Measurements from ENCODE around the gene SEPSECS. TPM values are rescaled to one million over a fixed set of nuclear protein-coding genes. Genes with fewer than 3 reads are reported as not detected.

The SEPSECS gene
- total RNA-seq, 1 experiment from 2014 or later: 4.2 TPM

- Histone ChIP-seq H4K5ac (ENCODE audit: insufficient read length, low read depth, low read length) (no peak overlapping the region), H3K4ac (ENCODE audit: low read depth, low read length) (no peak overlapping the region), H2BK15ac (ENCODE audit: low read depth, low read length) (no peak overlapping the region), H4K91ac (ENCODE audit: insufficient read length, low read depth, low read length) (no peak overlapping the region), H2AFZ (ENCODE audit: low read length) (no peak overlapping the region), H3K79me2 (ENCODE audit: insufficient read depth, low read length) (no peaks in the 10 kb centered on the region), H3K4me1 (ENCODE audit: insufficient read depth, low read length) (no peaks in the 10 kb centered on the region), H3K27ac (ENCODE audit: insufficient read length, low read depth, low read length) (no peak overlapping the region), H3K4me2 (ENCODE audit: insufficient read depth, insufficient read length, low read length) (no peak overlapping the region), H2BK12ac (ENCODE audit: insufficient read length, low read depth, low read length) (no peak overlapping the region), H2BK120ac (ENCODE audit: low read depth, low read length, poor library complexity, severe bottlenecking) (no peak overlapping the region), H3K9me3 (ENCODE audit: control insufficient read depth, low read depth, low read length) (peaks cover 5% of the 10 kb centered on the region), H3K79me1 (ENCODE audit: insufficient read depth, low read depth, low read length, poor library complexity, severe bottlenecking) (no peaks in the 10 kb centered on the region), H3T11ph (ENCODE audit: low read length) (no peak overlapping the region), H3K9ac (ENCODE audit: extremely low read depth, insufficient read length, low read length) (no peak overlapping the region), H3K18ac (ENCODE audit: insufficient read length, low read depth, low read length) (no peak overlapping the region), H4K20me1 (ENCODE audit: control insufficient read depth, insufficient read depth, insufficient read length) (no peaks in the 10 kb centered on the region), H4K8ac (replicated peaks; ENCODE audit: insufficient read length, low read depth, low read length) (no peak overlapping the region), H3K56ac (ENCODE audit: insufficient read length, low read depth, low read length) (no peak overlapping the region), H3K27me3 (ENCODE audit: insufficient read depth, low read length) (no peaks in the 10 kb centered on the region), H2BK5ac (ENCODE audit: insufficient read length, low read length) (no peak overlapping the region), H3K23me2 (ENCODE audit: insufficient read length, low read depth, low read length, poor library complexity, severe bottlenecking) (no peaks in the 10 kb centered on the region), H2AK5ac (ENCODE audit: insufficient read length, low read length) (no peak overlapping the region), H2BK20ac (ENCODE audit: low read depth, low read length, poor library complexity, severe bottlenecking) (no peak overlapping the region), H3K23ac (ENCODE audit: insufficient read length, low read depth, low read length) (no peak overlapping the region), H3K14ac (ENCODE audit: insufficient read depth, low read length) (no peak overlapping the region; the same call in 1 of the 2 replicates)
- no CpG with 5 or more reads among the region's 41 CpGs for WGBS (ENCODE audit: extremely low coverage, insufficient read length, low lambda C conversion rate)
- peaks cover 5% of the 10 kb centered on the region in 2 experiments for H3K9me3 Mint-ChIP-seq
- DNase-seq: no peak
- H3K36me3 Mint-ChIP-seq (ENCODE audit: insufficient read depth in 1 of 3, low read depth in 3 of 3): peaks cover 0 to 8% (median 5%) of the 10 kb centered on the region in 3 experiments; a peak in 6 of 7 replicates
- H3K4me3 Mint-ChIP-seq: no peak overlapping the region
- TF ChIP-seq CTCF (conservative IDR thresholded peaks at IDR 0.05): no peak
- peaks cover 2% of the 10 kb centered on the region; the same call in 1 of the 2 replicates for H3K27me3 Mint-ChIP-seq (ENCODE audit: low read depth)
- H3K4me1 Mint-ChIP-seq: peaks cover 15 to 20% of the 10 kb centered on the region in 2 experiments
- H3K27ac Mint-ChIP-seq: no peak overlapping the region
These were observed 71.9 kb downstream of the SEPSECS start for GRCh38 chr4:25088093-25088952.
